Esophagus squamous epithelium (tissue), 5 donors: Measurements from ENCODE around the gene SUN5. TPM values are rescaled to one million over a fixed set of nuclear protein-coding genes. Genes with fewer than 3 reads are reported as not detected.

ENCODE experiments used
- DNase-seq: peaks from one replicate; lab custom pipeline; 2025; lab: John Stamatoyannopoulos, UW
- H3K27ac ChIP-seq, 4 donors: fragments of 200-600 bp; sonication (generic); one replicate each; pipeline ENCODE4 v1.5.1; 2016 to 2019; ENCODE audit warnings: mild to moderate bottlenecking in 1 of 4
- H3K27me3 ChIP-seq, 4 donors: fragments of 200-600 bp; sonication (generic); 1 replicate in 3 of 4; 2 replicates in 1 of 4; pipeline versions ENCODE4 v1.5.1 to v1.6.0; 2017 to 2021; ENCODE audit warnings: antibody characterized with exemption in 1 of 4
- H3K36me3 ChIP-seq, 3 donors: fragments of 200-600 bp; sonication (generic); one replicate each; pipeline ENCODE4 v1.5.1; 2016 to 2019
- H3K4me1 ChIP-seq, 3 donors: fragments of 200-600 bp; sonication (generic); one replicate each; pipeline ENCODE4 v1.5.1; 2017 to 2019
- H3K4me3 ChIP-seq, 4 donors: fragments of 200-600 bp; sonication (generic); 1 replicate in 3 of 4; 2 replicates in 1 of 4; pipeline ENCODE4 v1.5.1; 2016 to 2019; ENCODE audit warnings: mild to moderate bottlenecking in 2 of 4, moderate library complexity in 1 of 4
- H3K9me3 ChIP-seq, 3 donors: fragments of 200-600 bp; sonication (generic); one replicate each; pipeline ENCODE4 v1.5.1; 2016 to 2019
- CTCF ChIP-seq, 6 experiments: fragments of 450-650 bp in 4 of 6; fragments of 200-600 bp in 2 of 6; sonication (generic) in 2 of 6; IDR thresholded peaks; one replicate each; pipeline ENCODE4 v1.5.1; 2016 to 2019; ENCODE audit warnings: antibody characterized with exemption in 6 of 6, mild to moderate bottlenecking in 4 of 6, moderate library complexity in 4 of 6
- POLR2A ChIP-seq, 4 donors: fragments of 450-650 bp; IDR thresholded peaks; one replicate each; pipeline ENCODE4 v1.6.1; 2017; ENCODE audit warnings: antibody characterized with exemption in 4 of 4, mild to moderate bottlenecking in 4 of 4, moderate library complexity in 3 of 4
- WGBS, 2 donors: methylation state at CpG; one replicate each; pipeline ENCODE4 v1.1.5; 2018; 5-methylcytosine and 5-hydroxymethylcytosine counted together
- intact Hi-C: fragments of 100-400 bp; cut with DNase I; formaldehyde crosslinking; loops from one replicate; pipeline ENCODE4 v1.15.0; 2022
- total RNA-seq, 4 donors: library from RNA; depleted of rRNA; stranded (reverse); fragments of >200 nt; gene quantifications; one replicate each; pipeline ENCODE4 v1.1.0, GENCODE V29; 2016
- donor health status: DM: yes; HTN: yes; CAD: no.

The SUN5 gene
- total RNA-seq, 4 donors from 2014 or later, result not detected

- intact Hi-C loops, result no loop called here
- H3K4me1 ChIP-seq, result no peaks in the 10 kb centered on the region
- WGBS, 2 donors, result 44 to 63% methylated on average over 1 of the region's 1 CpG
Observed at GRCh38 chr20:32946629-32947028, 57.6 kb downstream of the SUN5 start.

GRCh38 chr20:32945710-32946221 is 58.5 kb downstream of the SUN5 start:
- intact Hi-C loops, result no loop called here
- WGBS, 2 donors, result 46 to 47% methylated on average over 4 of the region's 4 CpGs
- Histone ChIP-seq H3K4me1 (no peaks in the 10 kb centered on the region), H3K27me3 (peaks cover 0 to 32% (median 0%) of the 10 kb centered on the region in 4 donors), H3K9me3 (peaks cover 0 to 12% (median 0%) of the 10 kb centered on the region in 3 donors), H3K36me3 (no peaks in the 10 kb centered on the region), H3K27ac (no peak overlapping the region), H3K4me3 (no peak overlapping the region)
- no peak for DNase-seq
- TF ChIP-seq CTCF (IDR thresholded peaks at IDR 0.05), result peak in 4 of 6 experiments; percentile 19 to 57 (median 37)
- TF ChIP-seq POLR2A (IDR thresholded peaks at IDR 0.05), result no peak

More at GRCh38 chr20:32946629-32947028, 57.6 kb downstream of the SUN5 start:
- Histone ChIP-seq H3K36me3 (no peaks in the 10 kb centered on the region), H3K9me3 (peaks cover 0 to 12% (median 0%) of the 10 kb centered on the region in 3 donors), H3K4me3 (no peak overlapping the region), H3K27ac (no peak overlapping the region), H3K27me3 (peaks cover 0 to 32% (median 0%) of the 10 kb centered on the region in 4 donors)
- DNase-seq, result no peak
- no peak for TF ChIP-seq POLR2A (IDR thresholded peaks at IDR 0.05)

GRCh38 chr20:32943490-32944052 is 60.7 kb downstream of the SUN5 start:
- Histone ChIP-seq H3K36me3 (no peaks in the 10 kb centered on the region), H3K9me3 (peaks cover 0 to 12% (median 0%) of the 10 kb centered on the region in 3 donors), H3K27ac (no peak overlapping the region), H3K4me3 (no peak overlapping the region), H3K27me3 (peaks cover 0 to 23% (median 0%) of the 10 kb centered on the region in 4 donors), H3K4me1 (no peaks in the 10 kb centered on the region)
- DNase-seq, result no peak
- TF ChIP-seq POLR2A (IDR thresholded peaks at IDR 0.05) (no peak), CTCF (IDR thresholded peaks at IDR 0.05) (no peak)
- 69 to 84% methylated on average over 5 to 6 of the region's 7 CpGs for WGBS, 2 donors
- intact Hi-C loops, result no loop called here

- no peak overlapping the region for H3K4me3 ChIP-seq
- H3K9me3 ChIP-seq, result peaks cover 0 to 12% (median 0%) of the 10 kb centered on the region in 3 donors
- intact Hi-C loops, result no loop called here
- H3K36me3 ChIP-seq, result no peaks in the 10 kb centered on the region
- WGBS, 2 donors, result 76 to 82% methylated on average over 4 of the region's 4 CpGs
- DNase-seq, result no peak
- H3K4me1 ChIP-seq, result no peaks in the 10 kb centered on the region
- TF ChIP-seq POLR2A (IDR thresholded peaks at IDR 0.05) (no peak), CTCF (IDR thresholded peaks at IDR 0.05) (no peak)
- H3K27ac ChIP-seq, result no peak overlapping the region
- H3K27me3 ChIP-seq, result peaks cover 0 to 23% (median 0%) of the 10 kb centered on the region in 4 donors
Observed at GRCh38 chr20:32941155-32941885, 62.9 kb downstream of the SUN5 start.

- H3K27ac ChIP-seq, result no peak overlapping the region
- no peaks in the 10 kb centered on the region for H3K36me3 ChIP-seq
- 42 to 61% methylated on average over 4 of the region's 4 CpGs for WGBS, 2 donors
- H3K9me3 ChIP-seq, result no peaks in the 10 kb centered on the region
- H3K4me3 ChIP-seq, result no peak overlapping the region
- H3K27me3 ChIP-seq, result peaks cover 0 to 3% (median 0%) of the 10 kb centered on the region in 4 donors
- DNase-seq, result no peak
- no peaks in the 10 kb centered on the region for H3K4me1 ChIP-seq
- TF ChIP-seq CTCF (IDR thresholded peaks at IDR 0.05) (no peak), POLR2A (IDR thresholded peaks at IDR 0.05) (no peak)
- intact Hi-C loops, result no loop called here
Observed at GRCh38 chr20:32934580-32934979, 69.7 kb downstream of the SUN5 start.

Other genes with a start within 250 kb of the SUN5 start
- 1 to 10 TPM in 1 of 4 donors, under 1 TPM in 3; 0.44 to 2.2 (median 0.72) TPM for gene DNMT3B, start 242.0 kb downstream of the SUN5 start, total RNA-seq
- gene MAPRE1, start 184.5 kb downstream of the SUN5 start, total RNA-seq, result 10 to 100 TPM; 50.8 to 76.5 (median 73.7) TPM
- gene EFCAB8, start 145.5 kb downstream of the SUN5 start, total RNA-seq, result under 1 TPM in 1 of 4 donors, not detected in 3; 0.38 TPM
- 10 to 100 TPM in 1 of 4 donors, 1 to 10 TPM in 1, under 1 TPM in 1, not detected in 1; 0.19 to 93.5 (median 1.6) TPM for gene BPIFB2, start 3.3 kb upstream of the SUN5 start, total RNA-seq
- not detected for gene BPIFB6, start 27.2 kb upstream of the SUN5 start, total RNA-seq
- not detected for gene BPIFB3, start 49.5 kb upstream of the SUN5 start, total RNA-seq
- gene BPIFB4, start 75.2 kb upstream of the SUN5 start, total RNA-seq, result not detected
- gene BPIFA2, start 163.7 kb upstream of the SUN5 start, total RNA-seq, result not detected
- not detected for gene BPIFA3, start 212.9 kb upstream of the SUN5 start, total RNA-seq
- not detected for gene BPIFA1, start 231.6 kb upstream of the SUN5 start, total RNA-seq